HPDE6-E6E7 (cell line): Measurements from ENCODE around the gene NEK2.
"Not testable (repeated sequence)": the region's sequence is repeated elsewhere in the genome, so short reads cannot be mapped to it uniquely, and the experiment has no call there.

ENCODE experiments used
- DNase-seq: peaks from one replicate; pipeline ENCODE4 v3.0.0; 2011; ENCODE audit warnings: missing footprints; ENCODE audit errors: extremely low spot score

Gene NEK2

GRCh38 chr1:211675230-211676105, at the start of gene NEK2:
TSS of gene NEK2 (minus strand) at chr1:211675621. CDS start at chr1:211675479, 142 bp downstream.
- peak; percentile 90 for DNase-seq

- DNase-seq: no peak
Observed at GRCh38 chr1:211724687-211725196, 49.3 kb upstream of the NEK2 start.

- DNase-seq: no peak
Observed at GRCh38 chr1:211723273-211723672, 47.9 kb upstream of the NEK2 start.

GRCh38 chr1:211722277-211723175, 47.1 kb upstream of the NEK2 start:
- no peak for DNase-seq

DNA sequence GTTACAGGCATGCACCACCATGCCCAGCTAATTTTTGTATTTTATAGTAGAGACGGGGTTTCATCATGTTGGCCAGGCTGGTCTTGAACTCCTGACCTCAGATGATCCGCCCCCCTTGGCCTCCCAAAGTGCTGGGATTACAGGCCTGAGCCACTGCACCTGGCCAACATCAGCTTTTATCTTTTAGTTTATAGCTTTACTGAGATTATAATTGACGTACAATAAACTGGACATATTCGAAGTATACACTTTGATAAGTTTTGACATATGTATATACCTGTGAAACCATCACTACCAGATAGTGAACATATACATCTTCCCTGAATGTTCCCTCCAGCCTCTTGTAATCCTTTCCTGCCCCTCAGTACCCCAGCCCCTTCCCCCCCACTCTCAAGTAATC, 41.1 kb upstream of the NEK2 start:
- DNase-seq: not testable (repeated sequence)

DNA sequence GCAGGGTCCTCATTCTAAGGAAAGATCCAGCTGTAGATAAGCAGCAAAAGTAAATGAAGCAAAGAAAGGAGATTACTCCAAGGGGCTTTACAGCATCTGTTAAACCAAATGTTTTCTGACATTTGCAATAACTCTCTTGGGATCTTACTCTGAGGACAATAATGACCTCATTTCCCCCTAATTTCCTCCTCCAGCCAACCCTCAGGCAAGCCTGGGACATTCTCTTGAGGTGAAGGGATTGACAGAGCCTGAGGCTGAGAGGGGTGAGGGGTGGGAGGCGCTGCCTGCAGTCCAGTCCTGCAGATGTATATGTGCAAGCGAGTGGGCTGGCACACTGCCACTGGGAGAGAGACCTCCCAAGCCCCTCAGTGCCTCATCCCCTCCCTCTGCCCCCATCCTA, 40.5 kb upstream of the NEK2 start:
- no peak for DNase-seq

- no peak for DNase-seq
Observed at GRCh38 chr1:211714154-211714553, 38.7 kb upstream of the NEK2 start.

DNA sequence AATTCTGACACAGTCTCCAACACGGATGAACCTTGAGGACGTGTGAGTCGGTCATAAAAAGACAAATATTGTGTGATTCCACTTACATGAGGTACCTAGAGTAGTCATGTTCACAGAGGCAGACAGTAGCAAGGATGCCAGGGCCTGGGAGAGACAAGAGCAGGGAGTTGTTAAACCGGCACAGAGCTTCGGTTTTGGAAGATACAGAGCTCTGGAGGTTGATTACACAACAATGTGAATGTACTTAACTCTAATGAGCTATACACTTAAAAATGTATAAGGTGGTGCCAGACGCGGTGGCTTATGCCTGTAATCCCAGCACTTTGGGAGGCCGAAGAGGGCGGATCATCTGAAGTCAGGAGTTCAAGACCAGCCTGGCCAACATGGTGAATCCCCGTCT, 37.8 kb upstream of the NEK2 start:
- no peak for DNase-seq

DNA sequence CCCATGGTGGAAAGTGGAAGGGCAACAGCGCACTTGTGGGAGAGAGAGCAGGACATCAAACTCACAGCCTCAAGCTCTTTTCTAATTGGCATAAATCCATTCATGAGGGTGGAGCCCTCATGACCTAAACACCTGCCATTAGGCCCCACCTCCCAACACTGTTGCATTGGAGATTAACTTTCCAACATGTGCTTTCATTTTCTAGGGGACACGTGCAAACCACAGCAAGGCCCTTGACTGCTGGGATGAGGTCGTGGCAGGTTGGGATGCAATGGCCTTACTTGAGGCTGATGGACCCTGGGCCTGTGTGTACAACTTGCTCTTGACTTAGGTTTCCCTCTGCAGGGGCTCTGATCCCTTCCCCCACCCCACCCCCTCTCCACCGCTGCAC, 35.9 kb upstream of the NEK2 start:
- no peak for DNase-seq

- DNase-seq: no peak
Observed at GRCh38 chr1:211710566-211711314, 35.3 kb upstream of the NEK2 start.

DNA sequence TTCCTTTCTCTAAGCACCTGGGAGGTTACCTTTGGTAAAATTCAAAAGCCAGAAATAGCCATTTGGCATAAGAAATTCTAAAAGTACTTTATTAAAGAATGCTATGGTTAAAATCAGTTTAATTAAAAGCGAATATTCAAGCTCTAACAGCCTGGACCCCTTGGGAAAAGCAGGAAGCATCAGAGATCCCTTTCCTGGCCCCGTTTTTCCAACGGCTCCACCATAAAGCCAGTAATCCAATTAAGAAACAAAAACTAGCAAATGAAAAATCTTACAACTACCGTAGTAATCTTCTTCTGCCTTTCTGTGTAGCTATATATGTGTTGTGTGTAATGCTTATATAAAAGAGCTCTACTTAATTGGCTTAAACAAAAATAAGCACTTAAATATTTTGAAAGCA, 33.5 kb upstream of the NEK2 start:
- DNase-seq: no peak

GRCh38 chr1:211708006-211708405, 32.6 kb upstream of the NEK2 start:
- no peak for DNase-seq

DNA sequence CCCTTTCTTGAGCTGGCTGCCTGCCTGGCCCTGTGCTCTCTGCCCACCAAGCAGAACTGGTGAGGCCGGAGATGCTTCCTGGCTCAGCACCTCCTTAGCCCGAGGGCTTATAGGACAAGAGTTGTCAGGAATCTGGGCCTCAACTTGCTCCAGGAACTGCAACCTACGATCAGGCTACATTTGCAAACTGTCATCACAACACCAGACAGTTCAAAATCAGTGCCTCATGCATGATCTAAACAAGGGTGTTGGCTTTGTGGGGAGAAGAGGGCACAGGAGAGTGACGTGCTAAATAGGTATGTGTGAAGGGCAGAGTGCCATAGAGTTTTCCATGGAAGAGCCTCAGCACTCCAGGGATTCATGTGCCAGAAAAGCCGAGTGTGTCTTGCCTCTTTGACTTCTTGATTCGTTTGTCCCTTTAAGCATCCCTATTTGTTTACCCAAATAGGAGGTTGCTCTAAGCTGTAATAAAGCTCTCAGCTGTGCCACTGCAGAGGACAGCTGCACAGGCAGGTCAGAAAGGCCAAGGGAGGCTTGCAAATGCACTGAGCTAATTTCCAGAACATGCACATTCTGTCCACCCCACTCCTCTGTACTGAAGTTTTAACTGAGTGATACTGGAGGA, 30.2 kb upstream of the NEK2 start:
- DNase-seq: peak; percentile 36

- no peak for DNase-seq
Observed at GRCh38 chr1:211704543-211704942, 29.1 kb upstream of the NEK2 start.

- DNase-seq: no peak
Observed at GRCh38 chr1:211703812-211704537, 28.6 kb upstream of the NEK2 start.

- no peak for DNase-seq
Observed at GRCh38 chr1:211701733-211702132, 26.3 kb upstream of the NEK2 start.

DNA sequence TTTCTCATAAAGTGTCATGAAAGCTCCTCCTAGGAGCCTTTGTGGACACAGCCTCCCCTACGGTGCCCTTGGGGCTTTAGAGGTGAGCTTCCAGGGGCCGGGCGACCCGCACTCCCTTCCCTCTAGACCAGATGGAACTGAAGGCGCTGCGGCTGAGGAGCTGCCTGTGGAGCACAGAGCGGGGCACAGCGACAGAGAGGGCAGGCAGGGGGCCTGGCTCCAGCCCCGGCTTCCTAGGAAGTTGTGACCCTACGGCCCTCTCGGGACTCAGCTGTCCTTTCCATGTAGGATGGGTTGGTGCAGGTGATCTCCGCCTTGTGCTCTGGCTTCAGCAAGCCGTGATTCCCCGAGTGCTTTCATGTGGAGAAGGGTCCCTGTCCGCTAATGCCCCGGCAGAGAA, 23.6 kb upstream of the NEK2 start:
- DNase-seq: no peak

DNA sequence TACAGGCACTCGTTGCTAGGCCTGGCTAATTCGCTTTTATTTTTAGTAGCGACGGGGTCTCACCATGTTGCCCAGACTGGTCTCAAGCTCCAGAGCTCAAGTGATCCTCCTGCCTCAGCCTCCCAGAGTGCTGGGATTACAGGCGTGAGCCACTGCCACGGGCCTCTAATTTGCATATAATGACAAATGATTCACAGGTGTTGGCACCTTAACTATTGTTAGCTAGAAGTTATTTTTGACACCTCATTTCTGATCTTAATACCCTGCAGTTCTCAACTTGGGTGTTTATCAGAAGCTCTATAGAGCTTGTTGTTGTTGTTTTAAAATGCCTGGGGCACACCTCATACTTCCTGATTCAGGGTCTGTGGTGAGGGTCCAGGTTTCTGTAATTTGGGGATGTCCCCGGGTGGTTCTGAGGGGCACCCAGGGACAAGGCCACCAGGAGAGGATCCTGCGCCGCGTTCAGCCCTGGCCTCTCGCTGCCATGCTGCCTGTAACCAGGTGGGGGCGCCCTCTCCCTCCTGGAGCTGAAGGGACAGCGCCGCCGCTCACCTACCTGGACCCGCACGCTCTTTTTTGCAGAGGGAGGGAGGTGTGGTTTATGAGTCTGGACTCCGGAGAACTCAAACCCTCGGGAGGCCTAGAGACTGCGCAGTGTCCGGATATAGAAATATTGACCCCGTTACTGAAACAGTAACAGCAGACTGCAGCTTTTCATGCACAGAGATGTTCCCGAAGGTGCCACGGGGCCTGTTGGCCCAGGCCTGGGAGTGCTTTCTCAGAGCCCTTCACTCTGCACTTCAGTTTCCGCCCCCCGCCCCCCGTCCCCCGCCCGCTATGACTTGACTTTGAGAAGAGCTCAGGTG, 23.0 kb upstream of the NEK2 start:
- peak; percentile 63 for DNase-seq

GRCh38 chr1:211697356-211697755, 21.9 kb upstream of the NEK2 start:
- no peak for DNase-seq
